LNCaP clone FGC (cell line): ENCODE measurements around the gene RNF225.
A peak's percentile ranks its signal among the peaks of the same experiment; 100 is the strongest.
"Not testable (repeated sequence)": the region's sequence is repeated elsewhere in the genome, so short reads cannot be mapped to it uniquely, and the experiment has no call there.

Experiments
- DNase-seq: peaks from one replicate; pipeline ENCODE4 v3.0.0-alpha.2; 2011; ENCODE audit warnings: low read depth
- H3K4me3 ChIP-seq: 2 replicates; pipeline ENCODE4 v1.5.1; 2011; ENCODE audit warnings: mild to moderate bottlenecking, low read depth, low read length, control low read depth
- CTCF ChIP-seq: IDR thresholded peaks from 2 replicates; pipeline ENCODE4 v1.5.1; 2012; ENCODE audit warnings: mild to moderate bottlenecking; ENCODE audit not compliant: control insufficient read depth, insufficient read depth; ENCODE audit errors: extremely low read depth

Gene RNF225

GRCh38 chr19:58429745-58430144 is 34.3 kb downstream of the RNF225 start:
- no peak for DNase-seq
- H3K4me3 ChIP-seq = no peak overlapping the region
- no peak for TF ChIP-seq CTCF

GRCh38 chr19:58434217-58434616 is 38.8 kb downstream of the RNF225 start:
- no peak for TF ChIP-seq CTCF
- H3K4me3 ChIP-seq = no peak overlapping the region
- DNase-seq = no peak

GRCh38 chr19:58439576-58440554 is 44.4 kb downstream of the RNF225 start, which contains the start of gene ZNF132:
ZNF132 (minus strand) TSS chr19:58440153; CDS start chr19:58439821, 332 bp downstream.
- H3K4me3 ChIP-seq = peak within 1 kb of the TSS; percentile 86
- no peak for TF ChIP-seq CTCF

GRCh38 chr19:58440556-58440955 is 45.1 kb downstream of the RNF225 start:
- no peak for DNase-seq
- no peak for TF ChIP-seq CTCF
- peak overlapping the region; percentile 86 for H3K4me3 ChIP-seq

More at GRCh38 chr19:58439576-58440554, 44.4 kb downstream of the RNF225 start, which contains the start of gene ZNF132:
- DNase-seq = peak; percentile 99

- not testable (repeated sequence) for DNase-seq, H3K4me3 ChIP-seq
Observed at GRCh38 chr19:58442986-58443385, 47.5 kb downstream of the RNF225 start.
